Measurements from ENCODE around the gene INTS4. TPM values are rescaled to one million over a fixed set of nuclear protein-coding genes. Genes with fewer than 3 reads are reported as not detected.
"Not testable (repeated sequence)": the region's sequence is repeated elsewhere in the genome, so short reads cannot be mapped to it uniquely, and the experiment has no call there.

Gene INTS4
- polyA plus RNA-seq, 3 donors: 23.5 to 41.7 (median 29.0) TPM

DNA sequence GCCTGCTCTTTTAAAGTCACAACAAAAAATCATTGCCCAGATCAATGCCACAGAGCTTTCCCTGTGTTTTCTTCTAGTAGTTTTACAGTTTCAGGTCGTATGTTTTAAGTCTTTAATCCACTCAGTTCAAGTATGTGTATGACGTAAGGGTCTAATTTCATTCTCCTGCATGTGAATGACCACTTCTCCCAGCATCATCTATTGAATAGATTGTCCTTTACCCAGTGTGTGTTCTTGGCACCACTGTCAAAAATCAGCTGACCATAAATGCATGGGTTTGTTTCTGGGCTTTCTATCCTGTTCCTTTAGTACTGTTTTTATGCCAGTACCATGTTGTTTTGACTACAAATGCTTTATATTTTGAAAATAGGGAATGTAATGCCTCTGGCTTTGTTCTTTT lies 28.1 kb downstream of the INTS4 start:
- no peak overlapping the region for H3K4me3 Mint-ChIP-seq
- H3K27ac Mint-ChIP-seq: no peak overlapping the region
- no peak overlapping the region for H3K4me2 ChIP-seq (replicated peaks; ENCODE audit: extremely low read depth, low read length, poor library complexity, severe bottlenecking)
- peaks cover 40 to 41% of the 10 kb centered on the region in 2 donors for H3K36me3 Mint-ChIP-seq
- TF ChIP-seq, protein P1, sequence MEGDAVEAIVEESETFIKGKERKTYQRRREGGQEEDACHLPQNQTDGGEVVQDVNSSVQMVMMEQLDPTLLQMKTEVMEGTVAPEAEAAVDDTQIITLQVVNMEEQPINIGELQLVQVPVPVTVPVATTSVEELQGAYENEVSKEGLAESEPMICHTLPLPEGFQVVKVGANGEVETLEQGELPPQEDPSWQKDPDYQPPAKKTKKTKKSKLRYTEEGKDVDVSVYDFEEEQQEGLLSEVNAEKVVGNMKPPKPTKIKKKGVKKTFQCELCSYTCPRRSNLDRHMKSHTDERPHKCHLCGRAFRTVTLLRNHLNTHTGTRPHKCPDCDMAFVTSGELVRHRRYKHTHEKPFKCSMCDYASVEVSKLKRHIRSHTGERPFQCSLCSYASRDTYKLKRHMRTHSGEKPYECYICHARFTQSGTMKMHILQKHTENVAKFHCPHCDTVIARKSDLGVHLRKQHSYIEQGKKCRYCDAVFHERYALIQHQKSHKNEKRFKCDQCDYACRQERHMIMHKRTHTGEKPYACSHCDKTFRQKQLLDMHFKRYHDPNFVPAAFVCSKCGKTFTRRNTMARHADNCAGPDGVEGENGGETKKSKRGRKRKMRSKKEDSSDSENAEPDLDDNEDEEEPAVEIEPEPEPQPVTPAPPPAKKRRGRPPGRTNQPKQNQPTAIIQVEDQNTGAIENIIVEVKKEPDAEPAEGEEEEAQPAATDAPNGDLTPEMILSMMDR (IDR thresholded peaks at IDR 0.05): no peak
- no peaks in the 10 kb centered on the region for H3K9me3 Mint-ChIP-seq
- H3K4me1 ChIP-seq (ENCODE audit: control insufficient read depth in 1 of 2, insufficient read depth in 2 of 2, low read length in 2 of 2): no peaks in the 10 kb centered on the region
- no peak for DNase-seq
- H4K20me1 ChIP-seq (ENCODE audit: insufficient read depth, low read length): no peaks in the 10 kb centered on the region
- no peaks in the 10 kb centered on the region for H3K4me1 Mint-ChIP-seq
- H3K4me3 ChIP-seq (replicated peaks in 1 of 3; ENCODE audit: low read depth in 2 of 3, low read length in 3 of 3): no peak overlapping the region
- no peak overlapping the region for H3K9ac ChIP-seq (ENCODE audit: insufficient read depth, low read length, poor library complexity, severe bottlenecking)
- no CpG with 5 or more reads among the region's 2 CpGs for whole genome bisulfite sequencing (ENCODE audit: insufficient coverage)
- H3K27ac ChIP-seq (ENCODE audit: low read depth in 1 of 2, low read length in 2 of 2): no peak overlapping the region
- intact Hi-C loops (cut with micrococcal nuclease): no loop called here
- H3K27me3 ChIP-seq (ENCODE audit: control insufficient read depth in 2 of 2, insufficient read depth in 2 of 2, low read length in 2 of 2): no peaks in the 10 kb centered on the region
- peaks cover 7 to 48% of the 10 kb centered on the region in 2 donors for H3K36me3 ChIP-seq (replicated peaks in 1 of 2; ENCODE audit: control insufficient read depth in 1 of 2, insufficient read depth in 2 of 2, low read length in 2 of 2)
- no peaks in the 10 kb centered on the region for H3K9me3 ChIP-seq (replicated peaks in 1 of 2; ENCODE audit: control insufficient read depth in 1 of 2, insufficient read depth in 1 of 2, low read length in 2 of 2)
- H2AFZ ChIP-seq (ENCODE audit: insufficient read depth, low read depth, low read length, poor library complexity, severe bottlenecking): no peak overlapping the region
- H3K79me2 ChIP-seq (ENCODE audit: insufficient read depth, low read length): no peaks in the 10 kb centered on the region
- H3K27me3 Mint-ChIP-seq (ENCODE audit: low read depth in 3 of 3): peaks cover 0 to 3% (median 0%) of the 10 kb centered on the region in 3 donors

DNA sequence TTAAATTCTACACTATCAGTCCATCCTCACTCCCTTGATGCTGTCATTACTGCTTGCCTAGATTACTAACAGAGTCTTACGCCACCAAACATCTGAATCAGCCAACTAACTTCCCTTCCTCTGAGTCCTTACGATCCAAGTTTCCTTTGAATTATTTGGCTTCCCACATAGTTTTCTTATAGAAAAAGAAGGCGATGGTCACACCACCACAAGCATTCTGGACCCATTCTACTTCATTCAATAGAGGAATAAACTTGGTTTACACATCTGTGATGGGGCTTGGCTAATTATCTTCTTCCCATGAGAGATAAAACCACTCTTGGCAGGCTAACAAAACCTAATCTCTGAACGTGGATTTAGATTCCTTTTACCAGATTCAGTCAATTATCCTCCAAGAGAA lies 35.0 kb downstream of the INTS4 start:
- no peak overlapping the region for H3K27ac ChIP-seq (ENCODE audit: low read depth in 1 of 2, low read length in 2 of 2)
- H3K36me3 ChIP-seq (replicated peaks in 1 of 2; ENCODE audit: control insufficient read depth in 1 of 2, insufficient read depth in 2 of 2, low read length in 2 of 2): peaks cover 37 to 77% of the 10 kb centered on the region in 2 donors
- H3K9ac ChIP-seq (ENCODE audit: insufficient read depth, low read length, poor library complexity, severe bottlenecking): no peak overlapping the region
- no peaks in the 10 kb centered on the region for H3K9me3 Mint-ChIP-seq
- no peaks in the 10 kb centered on the region for H3K9me3 ChIP-seq (replicated peaks in 1 of 2; ENCODE audit: control insufficient read depth in 1 of 2, insufficient read depth in 1 of 2, low read length in 2 of 2)
- TF ChIP-seq, protein P1 (IDR thresholded peaks at IDR 0.05): no peak
- no peak overlapping the region for H3K4me3 Mint-ChIP-seq
- H3K27ac Mint-ChIP-seq: no peak overlapping the region
- no peak overlapping the region for H2AFZ ChIP-seq (ENCODE audit: insufficient read depth, low read depth, low read length, poor library complexity, severe bottlenecking)
- H3K4me1 Mint-ChIP-seq: no peaks in the 10 kb centered on the region
- H3K36me3 Mint-ChIP-seq: peaks cover 54 to 61% of the 10 kb centered on the region in 2 donors
- no peaks in the 10 kb centered on the region for H3K27me3 ChIP-seq (ENCODE audit: control insufficient read depth in 2 of 2, insufficient read depth in 2 of 2, low read length in 2 of 2)
- DNase-seq: no peak
- H3K4me2 ChIP-seq (replicated peaks; ENCODE audit: extremely low read depth, low read length, poor library complexity, severe bottlenecking): no peak overlapping the region
- intact Hi-C loops (cut with micrococcal nuclease): no loop called here
- no peaks in the 10 kb centered on the region for H3K27me3 Mint-ChIP-seq (ENCODE audit: low read depth in 3 of 3)
- no peaks in the 10 kb centered on the region for H3K79me2 ChIP-seq (ENCODE audit: insufficient read depth, low read length)
- H3K4me3 ChIP-seq (replicated peaks in 1 of 3; ENCODE audit: low read depth in 2 of 3, low read length in 3 of 3): no peak overlapping the region
- H3K4me1 ChIP-seq (ENCODE audit: control insufficient read depth in 1 of 2, insufficient read depth in 2 of 2, low read length in 2 of 2): no peaks in the 10 kb centered on the region
- H4K20me1 ChIP-seq (ENCODE audit: insufficient read depth, low read length): no peaks in the 10 kb centered on the region
- WGBS (ENCODE audit: insufficient coverage): 72% methylated on average over 3 of the region's 4 CpGs

DNA sequence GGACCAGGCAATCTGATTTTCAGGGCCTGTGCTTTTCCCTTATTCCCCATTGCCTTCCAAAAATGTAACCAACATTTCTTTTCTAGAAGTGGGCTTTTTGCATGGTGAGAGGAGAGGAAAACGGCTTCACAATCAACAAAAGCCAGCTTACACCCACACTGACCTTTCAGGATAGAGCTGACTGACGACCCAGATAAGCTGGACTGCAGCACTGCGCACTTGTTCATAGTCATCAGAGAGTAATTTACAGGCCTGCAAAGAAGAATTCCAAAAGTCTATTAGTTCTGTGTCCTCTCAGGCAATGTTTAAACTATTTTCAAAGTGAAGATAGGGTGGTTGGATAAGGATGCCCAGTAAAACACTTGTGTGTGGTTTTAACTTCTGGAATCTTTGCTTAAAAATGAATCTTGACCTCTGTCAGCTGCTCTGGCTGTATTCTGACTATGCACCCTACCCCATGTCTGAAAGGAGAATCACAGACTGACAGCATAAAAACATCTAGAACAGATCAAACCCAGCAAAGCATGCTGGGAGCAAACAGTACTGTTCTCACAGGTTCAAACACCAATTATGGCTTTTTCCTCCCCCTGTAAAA lies 35.8 kb downstream of the INTS4 start:
- H3K9ac ChIP-seq (ENCODE audit: insufficient read depth, low read length, poor library complexity, severe bottlenecking); H3K4me1 Mint-ChIP-seq; intact Hi-C loops (cut with micrococcal nuclease); H3K27me3 Mint-ChIP-seq (ENCODE audit: low read depth in 3 of 3); H3K9me3 Mint-ChIP-seq; H3K4me2 ChIP-seq (replicated peaks; ENCODE audit: extremely low read depth, low read length, poor library complexity, severe bottlenecking); H4K20me1 ChIP-seq (ENCODE audit: insufficient read depth, low read length); H3K4me1 ChIP-seq (ENCODE audit: control insufficient read depth in 1 of 2, insufficient read depth in 2 of 2, low read length in 2 of 2); H2AFZ ChIP-seq (ENCODE audit: insufficient read depth, low read depth, low read length, poor library complexity, severe bottlenecking); H3K9me3 ChIP-seq (replicated peaks in 1 of 2; ENCODE audit: control insufficient read depth in 1 of 2, insufficient read depth in 1 of 2, low read length in 2 of 2); H3K4me3 ChIP-seq (replicated peaks in 1 of 3; ENCODE audit: low read depth in 2 of 3, low read length in 3 of 3); H3K79me2 ChIP-seq (ENCODE audit: insufficient read depth, low read length); H3K4me3 Mint-ChIP-seq; H3K27me3 ChIP-seq (ENCODE audit: control insufficient read depth in 2 of 2, insufficient read depth in 2 of 2, low read length in 2 of 2); H3K27ac ChIP-seq (ENCODE audit: low read depth in 1 of 2, low read length in 2 of 2); DNase-seq: not testable (repeated sequence)
- peaks cover 58 to 65% of the 10 kb centered on the region in 2 donors for H3K36me3 Mint-ChIP-seq
- H3K36me3 ChIP-seq (replicated peaks in 1 of 2; ENCODE audit: control insufficient read depth in 1 of 2, insufficient read depth in 2 of 2, low read length in 2 of 2): peaks cover 39 to 81% of the 10 kb centered on the region in 2 donors
- H3K27ac Mint-ChIP-seq: peak overlapping the region in 2 of 7 donors; percentile 0 to 78
- WGBS (ENCODE audit: insufficient coverage): no CpG with 5 or more reads among the region's 3 CpGs

Data from CD14-positive monocyte (primary cell).